K562 (cell line): Measurements from ENCODE around the gene NUAK2. TPM values are rescaled to one million over a fixed set of nuclear protein-coding genes. Genes with fewer than 3 reads are reported as not detected.

Experiments used
- ATAC-seq: fragments of 200-7000 bp; cut with Tn5 transposase; 3 replicates; pipeline ENCODE4 v1.9.1; 2020; ENCODE audit warnings: moderate library complexity
- BruUV-seq: library from RNA; stranded (reverse); fragments of 400-500 nt; replicated peaks from 2 replicates; lab custom pipeline; 2021; lab: Mats Ljungman, UMichigan
- CTCF ChIA-PET: fragments of 300-600 bp; formaldehyde crosslinking; extraction: SDS; loops from one replicate; lab custom pipeline; 2021; ENCODE audit warnings: low intra/inter-chr PET ratio; lab: Yijun Ruan, JAX
- POLR2A ChIA-PET: fragments of 300-600, 350-650 bp; sonication (Branson Sonifier 250); formaldehyde crosslinking; extraction: SDS; loops from one replicate; lab custom pipeline; 2021; ENCODE audit warnings: antibody characterized with exemption, inconsistent platforms; lab: Yijun Ruan, JAX
- DNase-seq, 4 experiments: peaks; one replicate each; pipeline versions ENCODE4 v3.0.0 to v3.0.0-alpha.2; 2011 to 2018; ENCODE audit warnings: low spot score in 3 of 4, mixed read lengths in 3 of 4; ENCODE audit errors: extremely low read depth in 1 of 4
- FAIRE-seq: peaks from 2 replicates; lab custom pipeline; 2011; peaks lifted over from hg19 to GRCh38; lab: Jason Lieb, UNC
- H2AFZ ChIP-seq: 2 replicates; pipeline ENCODE4 v1.6.0; 2011; ENCODE audit warnings: low read depth, low read length, control low read depth, inconsistent platforms
- H3K27ac ChIP-seq: fragments of 200-600 bp; 3 replicates; pipeline ENCODE4 v1.8.0; 2011; ENCODE audit warnings: low read depth, mild to moderate bottlenecking, control low read depth, inconsistent platforms, low read length, moderate library complexity, mixed read lengths; ENCODE audit errors: extremely low read depth
- H3K27me3 ChIP-seq, 2 experiments: fragments of 300-600 bp in 1 of 2; 2 replicates in 1 of 2; 3 replicates in 1 of 2; pipeline versions ENCODE4 v1.6.0 to v1.8.0; 2011; ENCODE audit warnings: inconsistent platforms in 2 of 2, low read length in 2 of 2, mild to moderate bottlenecking in 1 of 2, mixed read lengths in 1 of 2, moderate library complexity in 1 of 2; ENCODE audit not compliant: control insufficient read depth in 2 of 2, insufficient read depth in 2 of 2
- H3K36me3 ChIP-seq: fragments of 300-600 bp; 3 replicates; pipeline ENCODE4 v1.8.0; 2011; ENCODE audit warnings: mild to moderate bottlenecking, low read length, inconsistent platforms; ENCODE audit not compliant: control insufficient read depth, insufficient read depth
- H3K4me1 ChIP-seq, 2 experiments: fragments of 200-600 bp in 1 of 2; replicated peaks in 1 of 2; 2 replicates in 1 of 2; 3 replicates in 1 of 2; pipeline versions ENCODE4 v1.5.1 to v1.8.0; 2011; ENCODE audit warnings: inconsistent platforms in 2 of 2, low read length in 2 of 2, mild to moderate bottlenecking in 1 of 2, mixed read lengths in 1 of 2, moderate library complexity in 1 of 2; ENCODE audit not compliant: control insufficient read depth in 2 of 2, insufficient read depth in 2 of 2
- H3K4me2 ChIP-seq: 2 replicates; pipeline ENCODE4 v1.6.1; 2011; ENCODE audit warnings: low read length, control low read depth, inconsistent platforms, mixed read lengths; ENCODE audit not compliant: insufficient read depth
- H3K4me3 ChIP-seq: fragments of 200-600 bp; sonication (generic), shearing (Covaris generic); 2 replicates; pipeline ENCODE4 v1.5.1; 2016; ENCODE audit warnings: control low read depth, inconsistent platforms
- H3K79me2 ChIP-seq: fragments of 200-600 bp; 3 replicates; pipeline ENCODE4 v1.8.0; 2011; ENCODE audit warnings: low read length, inconsistent platforms; ENCODE audit not compliant: control insufficient read depth, insufficient read depth
- H3K9ac ChIP-seq, 2 experiments: 2 replicates each; pipeline versions ENCODE4 v1.6.0 to v1.6.1; 2011; ENCODE audit warnings: low read depth in 2 of 2, low read length in 2 of 2, control low read depth in 1 of 2, inconsistent platforms in 1 of 2, mild to moderate bottlenecking in 1 of 2, mixed read lengths in 1 of 2; ENCODE audit not compliant: insufficient read depth in 1 of 2
- H3K9me1 ChIP-seq: one replicate; pipeline ENCODE4 v1.6.0; 2011; ENCODE audit warnings: inconsistent platforms, mild to moderate bottlenecking, low read length, moderate library complexity; ENCODE audit not compliant: control insufficient read depth, insufficient read depth
- H3K9me3 ChIP-seq: replicated peaks from 2 replicates; pipeline ENCODE4 v1.5.1; 2011; ENCODE audit warnings: low read depth, low read length, inconsistent platforms; ENCODE audit not compliant: control insufficient read depth, insufficient read depth
- H4K20me1 ChIP-seq: replicated peaks from 2 replicates; pipeline ENCODE4 v1.6.1; 2011; ENCODE audit warnings: low read length, inconsistent platforms, mixed read lengths; ENCODE audit not compliant: control insufficient read depth, insufficient read depth
- CBFA2T3 ChIP-seq: fragments of 450-650 bp; IDR thresholded peaks from 2 replicates; pipeline ENCODE4 v1.6.1; 2017
- CREB1 ChIP-seq, 2 experiments: sonication (generic) in 1 of 2; formaldehyde crosslinking in 1 of 2; IDR thresholded peaks; 2 replicates each; pipeline versions ENCODE4 v1.6.1 to v1.8.0; 2012 to 2022; ENCODE audit warnings: inconsistent platforms in 1 of 2, mild to moderate bottlenecking in 1 of 2, missing genetic modification reagents in 1 of 2, moderate library complexity in 1 of 2
- DPF2 ChIP-seq: fragments of 450-650 bp; IDR thresholded peaks from 2 replicates; pipeline ENCODE4 v1.6.1; 2016
- HDAC2 ChIP-seq: fragments of 450-650 bp; IDR thresholded peaks from 2 replicates; pipeline ENCODE4 v1.6.1; 2016; ENCODE audit warnings: mild to moderate bottlenecking
- HES1 ChIP-seq: fragments of 450-650 bp; IDR thresholded peaks from 2 replicates; pipeline ENCODE4 v1.6.1; 2016; ENCODE audit warnings: low read depth, mild to moderate bottlenecking, moderate library complexity
- HMGN3 ChIP-seq: IDR thresholded peaks from 2 replicates; pipeline ENCODE4 v1.6.1; 2011; ENCODE audit warnings: borderline replicate concordance, low read depth, mild to moderate bottlenecking, mixed read lengths, low read length; ENCODE audit not compliant: insufficient read length; ENCODE audit errors: extremely low read depth
- KDM1A ChIP-seq, 2 experiments: fragments of 450-650 bp; IDR thresholded peaks; 2 replicates each; pipeline ENCODE4 v1.6.1; 2016; ENCODE audit warnings: mild to moderate bottlenecking in 2 of 2
- KDM5B ChIP-seq: fragments of 200-600 bp; sonication (generic); IDR thresholded peaks from 2 replicates; pipeline ENCODE4 v1.6.1; 2012; ENCODE audit warnings: low read depth, mild to moderate bottlenecking, moderate library complexity, low read length, control low read depth, inconsistent platforms; ENCODE audit not compliant: insufficient replicate concordance
- MBD1 ChIP-seq: fragments of 250-450 bp; sonication (Bioruptor Pico); IDR thresholded peaks from 2 replicates; pipeline ENCODE4 v1.8.0; 2022; ENCODE audit warnings: inconsistent platforms
- NCOA4 ChIP-seq: fragments of 450-650 bp; IDR thresholded peaks from 2 replicates; pipeline ENCODE4 v1.6.1; 2018; ENCODE audit warnings: mild to moderate bottlenecking; ENCODE audit not compliant: partially characterized antibody
- POLR2AphosphoS5 ChIP-seq: IDR thresholded peaks from 2 replicates; pipeline ENCODE4 v1.6.1; 2011; ENCODE audit warnings: mild to moderate bottlenecking, low read depth, low read length, moderate library complexity; ENCODE audit not compliant: control insufficient read depth, insufficient read depth
- POU5F1 ChIP-seq: fragments of 150-350 bp; IDR thresholded peaks from 2 replicates; pipeline ENCODE4 v1.6.1; 2014; ENCODE audit warnings: borderline replicate concordance, low read length, low read depth, mild to moderate bottlenecking; ENCODE audit not compliant: partially characterized antibody
- SOX6 ChIP-seq: fragments of 450-650 bp; IDR thresholded peaks from 2 replicates; pipeline ENCODE4 v1.6.1; 2014; ENCODE audit warnings: mild to moderate bottlenecking
- SP1 ChIP-seq: sonication (generic); formaldehyde crosslinking; IDR thresholded peaks from 2 replicates; pipeline ENCODE4 v1.8.1; 2022; ENCODE audit warnings: mild to moderate bottlenecking, missing genetic modification reagents
- TAF7 ChIP-seq: fragments of 450-650 bp; IDR thresholded peaks from 2 replicates; pipeline ENCODE4 v1.6.1; 2016; ENCODE audit warnings: missing genetic modification characterization, missing compliant biosample characterization
- TAL1 ChIP-seq: fragments of 450-650 bp; IDR thresholded peaks from 2 replicates; pipeline ENCODE4 v1.6.1; 2016; ENCODE audit warnings: mild to moderate bottlenecking
- TEAD4 ChIP-seq, 2 experiments: sonication (generic) in 1 of 2; formaldehyde crosslinking in 1 of 2; IDR thresholded peaks; 2 replicates each; pipeline versions ENCODE4 v1.6.1 to v1.8.0; 2012 to 2022; ENCODE audit warnings: borderline replicate concordance in 1 of 2, inconsistent platforms in 1 of 2, low read length in 1 of 2, mild to moderate bottlenecking in 1 of 2, missing genetic modification reagents in 1 of 2
- ZNF263 ChIP-seq: sonication (generic); formaldehyde crosslinking; IDR thresholded peaks from 2 replicates; pipeline ENCODE4 v1.8.0; 2022; ENCODE audit warnings: mild to moderate bottlenecking, missing genetic modification reagents, borderline replicate concordance
- ZNF282 ChIP-seq: sonication (generic); formaldehyde crosslinking; IDR thresholded peaks from 2 replicates; pipeline ENCODE4 v1.8.1; 2023; ENCODE audit warnings: missing genetic modification reagents
- WGBS: fragments of 100-300 bp; shearing (Covaris generic); methylation state at CpG from one replicate; pipeline ENCODE4 v1.1.6; 2016; ENCODE audit warnings: low coverage, mixed read lengths; ENCODE audit not compliant: insufficient coverage; ENCODE audit errors: missing lambda C conversion rate; 5-methylcytosine and 5-hydroxymethylcytosine counted together
- in situ Hi-C: fragments of 300-500 bp; cut with MboI; formaldehyde crosslinking; loops from 4 replicates; pipeline ENCODE4 v1.15.0; 2018; ENCODE audit warnings: inconsistent platforms, mixed read lengths
- intact Hi-C: fragments of 100-400 bp; cut with micrococcal nuclease; formaldehyde crosslinking; loops from 2 replicates; pipeline ENCODE4 v1.14.2; 2022
- polyA plus RNA-seq, 8 experiments: library from polyadenylated mRNA; depleted of rRNA in 4 of 8; stranded (reverse) in 5 of 8; unstranded in 3 of 8; fragments of >200 nt; fragmentation: Nextera tagmentation in 2 of 8; fragmentation: Illumina TruSeq in 1 of 8; extraction: Ambion mirVana in 2 of 8; extraction: Trizol in 1 of 8; gene quantifications; 2 replicates each; pipeline versions ENCODE4 v1.2.1 to v1.2.3, GENCODE V29; 2011 to 2014; ENCODE audit warnings: inconsistent platforms in 1 of 8, missing spikeins in 1 of 8
- total RNA-seq, 7 experiments: library from RNA; depleted of rRNA in 6 of 7; stranded (reverse); fragments of >200 nt in 6 of 7; fragmentation: Illumina TruSeq in 2 of 7; extraction: Trizol in 2 of 7; gene quantifications; 2 replicates each; pipeline versions ENCODE4 v1.2.1 to v1.2.3, GENCODE V29; 2011 to 2021; ENCODE audit warnings: low replicate concordance in 1 of 7

Gene NUAK2
- total and polyA plus RNA-seq, 9 of the 15 experiments (the other 6 are each of a cell fraction or from before 2014, with no cell fraction given): 0.04 to 0.44 (median 0.14) TPM

- H3K4me1 ChIP-seq: peaks cover 11 to 19% of the 10 kb centered on the region in 2 experiments
- H2AFZ ChIP-seq: 0 out of 2 replicates have a peak overlapping the region, but pooled peaks have one; percentile 46
- H3K4me2 ChIP-seq: peak overlapping the region; percentile 52
- peak overlapping the region in 1 of 2 experiments; percentile 53; a peak in 1 of 4 replicates for H3K9ac ChIP-seq
- ATAC-seq: peak; percentile 81
- in situ Hi-C loops: no loop called here
- H3K27me3 ChIP-seq: peaks cover 42 to 70% of the 10 kb centered on the region in 2 experiments
- BruUV-seq: no TSS peak
- peaks cover 27% of the 10 kb centered on the region; the same call in 1 of the 2 replicates for H4K20me1 ChIP-seq
- POLR2A ChIA-PET: no interaction called here
- no peaks in the 10 kb centered on the region for H3K79me2 ChIP-seq
- under 1% methylated on average over 40 of the region's 59 CpGs for WGBS
- peak; percentile 59 to 74 (median 67) for DNase-seq
- no peaks in the 10 kb centered on the region for H3K36me3 ChIP-seq
- H3K4me3 ChIP-seq: peak overlapping the region; percentile 15; the same call in 1 of the 2 replicates
- CTCF ChIA-PET: interaction anchor here (0.7 kb wide), 1 partner anchor 8 kb away, joined by 3 read pairs; no protein-coding TSS in a partner anchor
- peak; percentile 73 for FAIRE-seq
- no peaks in the 10 kb centered on the region for H3K9me3 ChIP-seq
- no peak overlapping the region for H3K27ac ChIP-seq
- H3K9me1 ChIP-seq: no peaks in the 10 kb centered on the region
- intact Hi-C loops: no loop called here
- TF ChIP-seq ZNF263 (CRISPR knock-in tag) (peak; percentile 0; the same call in 1 of the 2 replicates), HDAC2 (no peak), NCOA4 (no peak), ZNF282 (0 out of 2 replicates have a peak, but pooled peaks have one; percentile 28), DPF2 (0 out of 2 replicates have a peak, but pooled peaks have one; percentile 19), SOX6 (peak; percentile 67; the same call in 1 of the 2 replicates), POU5F1 (no peak), HMGN3 (peak; percentile 34), TEAD4 (IDR thresholded peaks at IDR 0.05; ENCODE audit: low read length) (peak; percentile 72), TEAD4 (CRISPR knock-in tag; IDR thresholded peaks at IDR 0.05; ENCODE audit: borderline replicate concordance) (no peak), MBD1 (no peak), TAF7 (tag) (no peak), KDM1A (IDR thresholded peaks at IDR 0.05) (peak; percentile 37 to 53; a peak in 2 of 4 replicates), CREB1 (IDR thresholded peaks at IDR 0.05) (no peak), CREB1 (CRISPR knock-in tag; IDR thresholded peaks at IDR 0.05) (peak; percentile 14; the same call in 1 of the 2 replicates), TAL1 (peak; percentile 74), SP1 (CRISPR knock-in tag) (peak; percentile 70; the same call in 1 of the 2 replicates), POLR2AphosphoS5 (peak; percentile 62; the same call in 1 of the 2 replicates), HES1 (peak; percentile 55; the same call in 1 of the 2 replicates), KDM5B (no peak), CBFA2T3 (peak; percentile 89)
Measured at GRCh38 chr1:205344066-205344928, 22.8 kb upstream of the NUAK2 start.
